GM12878 (cell line): ENCODE results near the gene HMCN1. TPM values are rescaled to one million over a fixed set of nuclear protein-coding genes. Genes with fewer than 3 reads are reported as not detected.

ENCODE experiments used
- ATAC-seq: fragments of 200-7000 bp; cut with Tn5 transposase; 3 replicates; pipeline ENCODE4 v1.9.1; 2020; ENCODE audit warnings: mild to moderate bottlenecking, moderate library complexity
- BruUV-seq: library from RNA; stranded (reverse); fragments of 400-500 nt; replicated peaks from 2 replicates; lab custom pipeline; 2021; lab: Mats Ljungman, UMichigan
- CTCF ChIA-PET: fragments of 300-600 bp; sonication (Branson Sonifier 250); formaldehyde crosslinking; extraction: SDS; loops from one replicate; lab custom pipeline; 2021; ENCODE audit warnings: inconsistent platforms; lab: Yijun Ruan, JAX
- POLR2A ChIA-PET: fragments of 350-600 bp; formaldehyde crosslinking; extraction: SDS; loops from one replicate; lab custom pipeline; 2021; ENCODE audit warnings: inconsistent platforms; lab: Charles Lee
- RAD21 ChIA-PET: fragments of 300-600 bp; sonication (Branson Sonifier 250); formaldehyde crosslinking; loops from one replicate; lab custom pipeline; 2023; ENCODE audit warnings: antibody characterized with exemption; ENCODE audit not compliant: unreplicated experiment; lab: Charles Lee
- SMC1A ChIA-PET: fragments of 300-600 bp; sonication (Branson Sonifier 250); formaldehyde crosslinking; loops from one replicate; lab custom pipeline; 2023; ENCODE audit not compliant: unreplicated experiment, uncharacterized antibody; lab: Charles Lee
- DNase-seq: peaks from one replicate; pipeline ENCODE4 v3.0.0-alpha.2; 2011; ENCODE audit warnings: low read depth, low spot score
- FAIRE-seq: peaks from 3 replicates; lab custom pipeline; 2011; peaks lifted over from hg19 to GRCh38; lab: Jason Lieb, UNC
- H2AFZ ChIP-seq: 2 replicates; pipeline ENCODE4 v1.6.0; 2011; ENCODE audit warnings: low read depth, low read length, control low read depth; ENCODE audit not compliant: control insufficient read depth
- H3K27ac ChIP-seq: 2 replicates; pipeline ENCODE4 v1.5.1; 2011; ENCODE audit warnings: control low read depth; ENCODE audit not compliant: control insufficient read depth, insufficient read depth
- H3K27me3 ChIP-seq, 2 experiments: replicated peaks in 1 of 2; 2 replicates each; pipeline versions ENCODE4 v1.6.0 to v1.6.1; 2011; ENCODE audit warnings: low read length in 1 of 2; ENCODE audit not compliant: control insufficient read depth in 2 of 2, insufficient read depth in 2 of 2
- H3K36me3 ChIP-seq, 2 experiments: 2 replicates each; pipeline ENCODE4 v1.5.1; 2011; ENCODE audit warnings: low read length in 1 of 2; ENCODE audit not compliant: control insufficient read depth in 2 of 2, insufficient read depth in 2 of 2
- H3K4me1 ChIP-seq: 2 replicates; pipeline ENCODE4 v1.6.1; 2011; ENCODE audit warnings: mild to moderate bottlenecking, low read length, moderate library complexity, mixed read lengths; ENCODE audit not compliant: control insufficient read depth, insufficient read depth
- H3K4me2 ChIP-seq: 2 replicates; pipeline ENCODE4 v1.6.0; 2011; ENCODE audit warnings: control low read depth; ENCODE audit not compliant: control insufficient read depth, insufficient read depth
- H3K4me3 ChIP-seq: fragments of 200-600 bp; sonication (generic); 2 replicates; pipeline ENCODE4 v1.5.1; 2016
- H3K79me2 ChIP-seq: 2 replicates; pipeline ENCODE4 v1.6.0; 2011; ENCODE audit warnings: low read length; ENCODE audit not compliant: control insufficient read depth, insufficient read depth
- H3K9ac ChIP-seq: 2 replicates; pipeline ENCODE4 v1.8.0; 2011; ENCODE audit warnings: low read length, control low read depth, mixed read lengths; ENCODE audit not compliant: control insufficient read depth, insufficient read depth
- H3K9me3 ChIP-seq: replicated peaks from 3 replicates; pipeline ENCODE4 v1.5.1; 2011; ENCODE audit warnings: mild to moderate bottlenecking, low read length; ENCODE audit not compliant: control insufficient read depth, insufficient read depth
- H4K20me1 ChIP-seq: 2 replicates; pipeline ENCODE4 v1.6.0; 2011; ENCODE audit not compliant: control insufficient read depth, insufficient read depth
- ELK1 ChIP-seq: IDR thresholded peaks from 2 replicates; pipeline ENCODE4 v1.6.1; 2012; ENCODE audit warnings: low read depth, low read length, improper control_type of control experiment
- FOS ChIP-seq: IDR thresholded peaks from 3 replicates; pipeline ENCODE4 v1.6.1; 2011; ENCODE audit warnings: borderline replicate concordance; ENCODE audit not compliant: insufficient read length; ENCODE audit errors: extremely low read depth
- HCFC1 ChIP-seq: fragments of 150-350 bp; IDR thresholded peaks from 2 replicates; pipeline ENCODE4 v1.6.1; 2014; ENCODE audit warnings: low read length
- PBX3 ChIP-seq: IDR thresholded peaks from 2 replicates; pipeline ENCODE4 v1.6.1; 2011; ENCODE audit warnings: mild to moderate bottlenecking, low read depth, low read length, moderate library complexity; ENCODE audit not compliant: insufficient replicate concordance
- RB1 ChIP-seq: fragments of 450-650 bp; formaldehyde crosslinking; IDR thresholded peaks from 2 replicates; pipeline ENCODE4 v1.6.1; 2017; ENCODE audit warnings: mild to moderate bottlenecking, borderline replicate concordance
- SIN3A ChIP-seq: IDR thresholded peaks from 2 replicates; pipeline ENCODE4 v1.6.1; 2012; ENCODE audit warnings: low read depth, low read length, improper control_type of control experiment
- WGBS: methylation state at CpG from one replicate; pipeline ENCODE4 v1.1.6; 2016; ENCODE audit warnings: low lambda C conversion rate; ENCODE audit not compliant: insufficient replicate concordance, insufficient coverage; ENCODE audit errors: missing lambda C conversion rate; 5-methylcytosine and 5-hydroxymethylcytosine counted together
- in situ Hi-C: fragments of 300-500 bp; cut with MboI; formaldehyde crosslinking; loops from 9 replicates; pipeline ENCODE4 v1.14.3; 2018; ENCODE audit warnings: mixed read lengths
- intact Hi-C: fragments of 100-400 bp; cut with micrococcal nuclease; formaldehyde crosslinking; loops from one replicate; pipeline ENCODE4 v1.14.2; 2022; ENCODE audit not compliant: unreplicated experiment
- polyA plus RNA-seq, 11 experiments: library from polyadenylated mRNA; depleted of rRNA in 4 of 11; unstranded in 6 of 11; stranded (reverse) in 5 of 11; fragments of >200 nt; fragmentation: Nextera tagmentation in 4 of 11; fragmentation: Illumina TruSeq in 1 of 11; extraction: Ambion mirVana in 4 of 11; extraction: Trizol in 1 of 11; gene quantifications; 1 replicate in 1 of 11; 2 replicates in 10 of 11; pipeline versions ENCODE4 v1.2.1 to v1.2.3, GENCODE V29; 2011 to 2016; ENCODE audit warnings: inconsistent platforms in 2 of 11, missing spikeins in 2 of 11, low read depth in 1 of 11
- total RNA-seq, 4 experiments: library from RNA; depleted of rRNA in 3 of 4; stranded (reverse); fragments of >200 nt in 3 of 4; fragmentation: Illumina TruSeq in 1 of 4; extraction: Trizol in 1 of 4; gene quantifications; 2 replicates each; pipeline versions ENCODE4 v1.2.1 to v1.2.3, GENCODE V29; 2013 to 2021

HMCN1 gene
- total and polyA plus RNA-seq, 10 of the 15 experiments (the other 5 are each of a cell fraction or from before 2014, with no cell fraction given), result under 0.01 to 0.07 TPM; not detected in 8

- intact Hi-C loops (loop anchor here (5.0 kb wide), 1 partner anchor 49 kb away; no protein-coding TSS in a partner anchor), in situ Hi-C loops (no loop called here)
- no peak for FAIRE-seq
Measured at GRCh38 chr1:185823467-185823866, 89.3 kb downstream of the HMCN1 start.

GRCh38 chr1:185824106-185824505 lies 89.9 kb downstream of the HMCN1 start:
- Histone ChIP-seq H3K4me1 (no peaks in the 10 kb centered on the region), H3K4me3 (no peak overlapping the region), H2AFZ (no peak overlapping the region), H3K36me3 (no peaks in the 10 kb centered on the region), H3K27ac (no peak overlapping the region), H3K9me3 (no peaks in the 10 kb centered on the region), H4K20me1 (no peaks in the 10 kb centered on the region), H3K4me2 (no peak overlapping the region)
- CTCF ChIA-PET, result no interaction called here
- SMC1A ChIA-PET, result no interaction called here
- in situ Hi-C loops, result no loop called here
- ATAC-seq (no peak), DNase-seq (no peak), FAIRE-seq (no peak)
- POLR2A ChIA-PET, result no interaction called here
- TF ChIP-seq FOS, result no peak
- TF ChIP-seq PBX3, result no peak
- no peak for TF ChIP-seq HCFC1
- TF ChIP-seq SIN3A, result no peak
- TF ChIP-seq ELK1, result no peak
- TF ChIP-seq, all 136 proteins: peak for 0
- intact Hi-C loops, result loop anchor here (5.0 kb wide), 1 partner anchor 48 kb away; no protein-coding TSS in a partner anchor
- H3K27me3 ChIP-seq, result no peaks in the 10 kb centered on the region
- no peak overlapping the region for H3K9ac ChIP-seq
- RAD21 ChIA-PET, result no interaction called here
- H3K79me2 ChIP-seq, result no peaks in the 10 kb centered on the region
- no TSS peak for BruUV-seq
- WGBS, result 0% methylated on average over 1 of the region's 1 CpG

More at GRCh38 chr1:185823467-185823866, 89.3 kb downstream of the HMCN1 start:
- no peak overlapping the region for H2AFZ ChIP-seq
- no peaks in the 10 kb centered on the region for H3K9me3 ChIP-seq
- H3K4me1 ChIP-seq, result no peaks in the 10 kb centered on the region
- CTCF ChIA-PET, result interaction anchor here (0.7 kb wide), 1 partner anchor 388 kb away, joined by 3 read pairs; no protein-coding TSS in a partner anchor
- RAD21 ChIA-PET, result no interaction called here
- H3K36me3 ChIP-seq, result no peaks in the 10 kb centered on the region
- no peak for TF ChIP-seq RB1
- DNase-seq, result no peak
- H4K20me1 ChIP-seq, result no peaks in the 10 kb centered on the region
- ATAC-seq, result no peak
- POLR2A ChIA-PET, result no interaction called here
- H3K27me3 ChIP-seq, result no peaks in the 10 kb centered on the region
- no peak overlapping the region for H3K4me2 ChIP-seq
- no peak overlapping the region for H3K9ac ChIP-seq
- SMC1A ChIA-PET, result no interaction called here
- H3K4me3 ChIP-seq, result no peak overlapping the region
- BruUV-seq, result no TSS peak
- no peaks in the 10 kb centered on the region for H3K79me2 ChIP-seq
- H3K27ac ChIP-seq, result no peak overlapping the region
- WGBS, result 38% methylated on average over 2 of the region's 2 CpGs
